ENCODE results near the gene FHIP2A.
"Not testable (repeated sequence)": the region's sequence is repeated elsewhere in the genome, so short reads cannot be mapped to it uniquely, and the experiment has no call there.

The FHIP2A gene

GRCh38 chr10:114857288-114857565 lies 35.6 kb downstream of the FHIP2A start:
- not testable (repeated sequence) for DNase-seq (ENCODE audit: low read depth, low spot score)

DNA sequence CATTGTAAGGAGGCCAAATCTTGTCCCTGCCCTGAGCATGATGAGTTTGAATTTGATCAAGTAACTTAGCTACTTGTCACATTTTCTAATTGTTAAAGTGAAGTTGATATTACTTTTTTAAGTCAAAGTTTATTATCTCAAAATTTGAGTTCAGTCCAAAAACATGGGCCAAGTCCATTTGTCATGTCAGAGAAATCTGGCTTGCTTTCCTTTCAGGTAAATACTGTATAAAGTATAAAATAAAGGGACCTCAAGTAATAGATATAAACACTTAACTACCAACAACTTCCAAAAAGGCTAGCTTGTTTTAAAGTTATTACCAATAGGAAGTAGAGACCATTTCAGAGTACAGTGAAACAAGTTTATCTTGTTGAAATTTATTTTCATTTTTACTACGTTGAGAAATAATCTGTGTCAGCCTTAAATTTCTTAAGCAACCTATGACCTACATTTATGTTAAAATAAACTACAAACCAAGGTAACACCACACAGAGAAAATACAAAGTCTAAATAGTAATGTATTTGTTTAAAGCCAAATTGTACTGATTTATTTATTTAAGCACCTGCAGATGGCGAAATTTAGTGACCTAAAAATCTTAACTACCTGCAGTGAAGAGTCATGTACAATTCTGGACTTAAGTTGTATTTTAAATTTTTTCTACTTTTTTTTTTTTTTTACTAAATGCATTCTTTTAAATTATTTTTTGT lies 36.5 kb downstream of the FHIP2A start:
- no peak for DNase-seq (ENCODE audit: low read depth, low spot score)

GRCh38 chr10:114859222-114859621 lies 37.6 kb downstream of the FHIP2A start:
- DNase-seq (ENCODE audit: low read depth, low spot score): no peak

DNA sequence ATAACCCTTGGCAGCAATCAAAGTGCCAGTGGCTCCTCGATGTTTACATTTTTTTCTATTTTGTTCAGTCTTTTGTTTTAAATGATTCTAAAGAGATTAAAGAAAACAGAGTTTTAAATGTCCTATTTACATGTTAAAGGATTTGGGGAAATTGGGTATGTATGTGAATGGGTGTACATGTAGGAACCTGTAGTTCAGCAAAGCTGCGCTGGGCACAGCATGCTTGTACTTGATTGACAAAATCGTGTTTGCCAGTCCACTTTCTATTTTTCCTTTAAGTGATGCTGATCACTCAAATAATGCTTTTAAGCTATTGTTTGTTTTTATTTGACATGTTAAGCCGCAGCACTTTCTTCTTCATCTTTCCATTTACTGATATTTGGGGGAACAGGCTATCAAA lies 40.9 kb downstream of the FHIP2A start:
- no peak for DNase-seq (ENCODE audit: low read depth, low spot score)

DNA sequence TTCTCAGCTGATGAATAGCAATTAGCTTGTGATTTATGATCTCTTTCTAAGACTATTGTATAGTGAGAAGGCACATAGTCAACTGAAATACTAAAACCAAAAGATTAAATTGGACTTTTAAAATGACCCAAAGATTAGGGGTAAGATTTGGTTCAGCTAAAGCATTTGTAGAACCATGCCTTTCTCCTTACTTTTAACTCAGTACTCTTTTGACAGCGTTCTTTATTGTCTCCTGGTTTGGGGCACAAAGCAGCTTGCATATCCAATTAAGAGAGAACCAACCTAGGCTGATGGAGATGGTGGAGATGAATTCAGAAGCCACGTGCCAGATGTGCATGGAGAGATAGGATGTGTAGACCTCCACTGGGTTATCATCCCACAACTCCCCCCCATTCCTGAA lies 45.8 kb downstream of the FHIP2A start:
- DNase-seq (ENCODE audit: low read depth, low spot score): no peak

DNA sequence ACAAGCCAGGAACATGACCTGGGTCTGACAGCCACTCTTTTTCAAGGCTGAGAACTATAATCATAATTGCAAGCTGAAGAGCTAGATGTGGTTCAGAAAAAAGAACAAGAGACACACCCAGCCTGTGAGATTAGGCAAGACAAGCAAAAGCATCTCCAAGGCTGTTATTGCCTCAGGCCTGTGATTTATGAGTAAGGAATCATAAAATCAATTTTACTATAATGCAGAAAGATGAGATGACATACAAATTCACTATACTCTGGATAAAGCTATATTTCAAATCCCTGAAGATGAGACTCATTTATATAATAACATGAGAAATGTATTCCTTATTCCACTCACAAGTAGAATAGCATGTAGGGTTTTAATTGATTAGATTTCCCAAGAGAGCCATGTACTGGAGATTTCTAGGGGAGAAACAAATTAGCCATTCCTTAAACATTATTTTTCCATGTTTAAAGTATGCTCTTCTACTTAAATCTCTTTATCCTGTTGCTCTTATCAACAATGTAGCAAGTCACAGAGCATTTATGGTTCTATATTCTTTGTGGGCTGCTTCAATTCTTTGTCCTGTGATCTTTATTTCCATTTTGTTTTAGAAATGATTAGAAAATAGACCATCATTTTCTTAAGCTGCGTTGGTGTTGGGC lies 47.4 kb downstream of the FHIP2A start:
- DNase-seq (ENCODE audit: low read depth, low spot score): no peak

- DNase-seq (ENCODE audit: low read depth, low spot score): no peak
These were observed 47.9 kb downstream of the FHIP2A start for GRCh38 chr10:114869520-114869892.

DNA sequence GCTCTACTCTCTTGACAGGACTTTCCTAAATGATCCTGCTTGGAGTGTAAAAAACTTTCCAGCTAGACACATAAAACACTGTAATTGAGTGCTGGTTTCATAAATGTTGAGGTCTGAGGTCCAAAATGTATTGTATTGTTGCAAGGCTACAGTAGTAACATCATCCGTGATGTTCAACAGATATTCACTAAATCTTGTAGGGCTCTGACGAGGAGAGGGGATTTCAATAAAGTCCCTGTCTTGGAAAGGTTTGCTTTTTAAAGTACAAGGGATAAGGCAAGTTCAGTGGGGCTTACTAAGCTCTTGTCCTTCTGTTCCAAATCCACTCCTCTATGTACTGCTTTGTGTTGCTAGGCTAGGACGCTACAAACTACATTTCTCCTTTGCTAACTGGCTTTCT lies 48.9 kb downstream of the FHIP2A start:
- no peak for DNase-seq (ENCODE audit: low read depth, low spot score)

- DNase-seq (ENCODE audit: low read depth, low spot score): no peak
These were observed 49.8 kb downstream of the FHIP2A start for GRCh38 chr10:114871379-114871778.

Measured in activated CD4-positive, CD25-positive, alpha-beta regulatory T cell treated with anti-CD3 and anti-CD28 coated beads, Interleukin-2, amount 50 U/mL, for 16 hours (primary cell).